Right ventricle myocardium superior (tissue), 1 donor: ENCODE measurements around the gene EFCAB9. TPM values are rescaled to one million over a fixed set of nuclear protein-coding genes. Genes with fewer than 3 reads are reported as not detected.

Experiments used
- total RNA-seq: library from RNA; stranded (reverse); fragmentation: NEBNext Ultra II Directional; extraction: Animal tissue kit (Norgen Biotek cat#: 25700); gene quantifications from one replicate; pipeline ENCODE4 v1.2.1, GENCODE V29; 2021
- donor health status: DM: no; HTN: yes; CAD: no; lungs with severe emphysema.

The EFCAB9 gene
- total RNA-seq, 1 donor from 2014 or later, result not detected

Other genes with a start within 250 kb of the EFCAB9 start
- gene FBXW11, start 187.5 kb upstream of the EFCAB9 start, total RNA-seq, result 59.3 TPM
- 8.8 TPM for gene STK10, start 5.9 kb upstream of the EFCAB9 start, total RNA-seq
- gene UBTD2, start 89.6 kb downstream of the EFCAB9 start, total RNA-seq, result 8.6 TPM